CD4-positive, alpha-beta T cell treated with Interferon gamma for 1 hour (primary cell): ENCODE results near the gene OGDH.
"Not testable (repeated sequence)": the region's sequence is repeated elsewhere in the genome, so short reads cannot be mapped to it uniquely, and the experiment has no call there.

ENCODE experiments used
- DNase-seq: peaks from one replicate; pipeline ENCODE4 v3.0.0-alpha.2; 2020

Gene OGDH

GRCh38 chr7:44581879-44582603, 24.4 kb upstream of the OGDH start, which contains the start of gene TMED4:
TSS of gene TMED4 (minus strand) at chr7:44582231. CDS start at chr7:44582206, 25 bp downstream.
- DNase-seq = peak; percentile 100

DNA sequence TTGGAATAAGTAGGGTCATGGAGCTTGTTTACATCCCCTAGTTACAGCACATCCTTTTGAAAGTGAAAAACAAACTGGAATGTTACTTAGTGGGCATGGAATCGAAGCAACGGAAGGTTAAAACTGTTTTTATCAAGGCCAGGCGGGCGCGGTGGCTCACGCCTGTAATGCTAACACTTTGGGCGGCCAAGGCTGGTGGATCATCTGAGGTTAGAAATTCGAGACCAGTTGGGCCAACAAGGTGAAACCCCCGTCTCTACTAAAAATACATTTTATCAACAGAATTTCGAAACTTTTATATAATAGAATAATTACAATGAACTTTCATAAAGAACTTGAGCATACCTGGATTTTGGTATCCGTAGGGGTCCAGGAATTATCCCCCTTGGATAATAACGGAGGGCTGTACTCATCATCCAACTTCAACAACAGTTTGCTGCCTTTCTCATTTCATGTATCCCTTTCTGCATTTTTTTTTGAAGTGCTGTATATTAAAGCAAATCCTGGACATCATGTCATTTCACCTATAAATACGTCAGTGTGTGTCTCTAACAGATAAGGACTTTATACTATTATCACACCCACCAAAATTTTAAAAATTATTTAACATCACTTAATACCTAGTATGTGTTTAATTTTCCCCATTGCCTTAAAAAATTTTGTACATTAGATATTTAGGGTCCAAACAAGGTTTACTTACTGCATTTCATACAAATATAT, 23.1 kb upstream of the OGDH start:
- DNase-seq = no peak

GRCh38 chr7:44587843-44588711, 18.4 kb upstream of the OGDH start:
- peak; percentile 47 for DNase-seq

- no peak for DNase-seq
Observed at GRCh38 chr7:44590910-44591309, 15.5 kb upstream of the OGDH start.

- DNase-seq = no peak
Observed at GRCh38 chr7:44595934-44596635, 10.3 kb upstream of the OGDH start.

DNA sequence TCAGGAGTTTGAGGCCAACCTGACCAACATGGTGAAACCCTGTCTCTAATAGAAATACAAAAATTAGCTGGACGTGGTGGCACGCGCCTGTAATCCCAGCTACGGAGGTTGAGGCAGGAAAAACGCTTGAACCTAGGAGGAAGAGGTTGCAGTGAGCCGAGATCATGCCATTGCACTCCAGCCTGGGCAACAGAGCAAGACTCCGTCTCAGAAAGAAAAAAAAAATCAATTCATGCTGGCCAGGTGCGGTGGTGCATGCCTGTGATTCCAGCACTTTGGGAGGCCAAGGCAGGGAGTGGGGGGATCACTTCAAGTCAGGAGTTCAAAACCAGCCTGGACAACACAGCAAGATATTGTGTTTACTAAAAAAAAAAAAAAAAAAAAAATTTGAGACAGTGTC, 9.2 kb upstream of the OGDH start:
- not testable (repeated sequence) for DNase-seq

GRCh38 chr7:44599222-44599621, 7.2 kb upstream of the OGDH start:
- DNase-seq = no peak

- no peak for DNase-seq
Observed at GRCh38 chr7:44602576-44602910, 3.9 kb upstream of the OGDH start.

- DNase-seq = no peak
Observed at GRCh38 chr7:44603193-44603592, 3.2 kb upstream of the OGDH start.

GRCh38 chr7:44604941-44605340, 1.5 kb upstream of the OGDH start:
- no peak for DNase-seq

GRCh38 chr7:44607141-44608068, 978 bp downstream of the OGDH start:
- no peak for DNase-seq

DNA sequence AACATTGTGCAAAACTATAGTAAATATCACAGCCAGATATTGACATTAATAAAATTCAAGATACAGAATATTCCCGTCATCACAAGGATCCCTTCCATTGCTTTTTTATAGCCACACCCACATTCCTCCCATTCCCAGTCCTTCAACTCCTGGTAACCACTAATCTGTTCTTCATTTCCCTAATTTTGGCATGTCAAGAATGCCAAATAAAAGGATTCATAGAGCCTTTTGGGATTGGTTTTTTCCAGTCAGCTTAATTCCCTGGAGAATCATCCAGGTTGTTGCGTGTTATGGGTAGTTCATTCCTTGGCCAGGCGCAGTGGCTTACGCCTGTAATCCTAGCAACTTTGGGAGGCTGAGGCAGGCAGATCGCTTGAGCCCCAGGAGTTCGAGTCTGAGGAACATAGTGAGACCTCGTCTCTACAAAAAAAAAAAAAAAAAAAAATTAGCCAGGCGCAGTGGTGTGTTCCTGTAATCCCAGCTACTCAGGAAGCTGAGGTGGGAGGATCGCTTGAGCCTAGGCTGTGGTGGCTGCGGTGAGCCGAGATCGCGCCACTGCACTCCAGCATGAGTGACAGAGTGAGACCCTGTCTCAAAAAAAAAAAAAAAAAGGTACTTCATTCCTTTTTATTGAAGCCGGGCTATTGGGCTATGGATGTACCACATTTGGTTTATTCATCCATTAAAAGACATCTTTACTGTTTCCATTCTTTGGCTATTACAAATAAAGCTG, 2.7 kb downstream of the OGDH start:
- peak; percentile 39 for DNase-seq

- DNase-seq = no peak
Observed at GRCh38 chr7:44609829-44610228, 3.4 kb downstream of the OGDH start.

DNA sequence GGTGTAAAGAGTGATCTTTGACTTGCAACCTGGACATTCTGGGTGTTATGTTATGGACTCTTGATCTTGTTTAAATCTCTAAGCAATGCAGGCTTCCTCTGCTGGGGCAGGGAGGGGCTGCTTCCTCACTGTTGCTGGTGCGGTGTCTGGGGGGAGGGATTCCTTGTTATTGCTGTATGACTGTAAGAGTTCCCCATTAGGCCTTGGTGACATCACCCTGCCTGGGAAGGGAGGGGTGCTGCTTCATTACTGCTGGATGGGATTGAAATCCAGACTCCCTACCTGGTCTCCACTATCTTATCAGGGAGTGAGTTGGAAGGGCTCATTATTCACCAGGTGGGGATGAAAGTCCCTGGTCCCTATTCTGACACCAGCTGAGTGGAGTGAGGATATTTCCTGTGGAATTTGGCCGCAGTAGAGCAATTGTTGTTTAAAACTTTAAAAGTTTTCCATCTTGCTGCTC, 8.8 kb downstream of the OGDH start:
- peak; percentile 73 for DNase-seq

- no peak for DNase-seq
Observed at GRCh38 chr7:44615793-44616192, 9.4 kb downstream of the OGDH start.

GRCh38 chr7:44616545-44616944, 10.1 kb downstream of the OGDH start:
- no peak for DNase-seq

DNA sequence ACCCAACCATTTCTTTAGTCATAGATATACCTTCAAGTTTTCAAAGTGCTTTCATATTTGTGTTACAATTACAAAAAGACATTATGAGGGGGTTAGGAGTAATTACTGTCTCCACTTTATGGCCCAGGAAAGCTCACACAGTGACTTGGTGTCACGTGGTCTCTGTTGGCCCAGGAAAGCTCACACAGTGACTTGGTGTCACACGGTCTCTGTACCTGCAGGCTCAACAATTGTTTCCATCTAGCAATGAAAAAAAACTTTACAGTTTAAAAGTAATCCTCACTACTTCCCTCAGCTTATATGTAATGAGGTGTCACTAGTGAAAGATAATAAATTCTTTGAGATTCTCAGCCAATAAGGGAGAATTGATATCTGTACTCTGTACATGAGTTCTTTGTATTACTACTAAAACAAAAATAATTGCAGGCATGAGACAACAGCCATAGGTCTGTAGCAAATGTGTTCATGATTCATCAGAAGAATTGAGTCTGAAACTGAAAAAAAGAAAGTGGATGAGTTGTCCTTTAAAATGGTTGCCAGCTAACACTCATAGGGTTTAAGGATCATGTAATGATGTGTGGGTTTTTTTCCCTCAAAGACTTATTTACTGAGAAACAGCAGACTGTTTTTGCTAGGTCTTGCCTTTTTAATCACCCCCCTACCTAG, 10.9 kb downstream of the OGDH start:
- DNase-seq = no peak

- DNase-seq = no peak
Observed at GRCh38 chr7:44618045-44618444, 11.6 kb downstream of the OGDH start.

- no peak for DNase-seq
Observed at GRCh38 chr7:44618753-44619152, 12.3 kb downstream of the OGDH start.

- DNase-seq = peak; percentile 59
Observed at GRCh38 chr7:44621034-44621749, 14.8 kb downstream of the OGDH start.
